SHP77 treated with DMSO at 0.1 percent for 48 hours (cell line): Measurements from ENCODE around the gene CRIM1.
"Not testable (repeated sequence)": the region's sequence is repeated elsewhere in the genome, so short reads cannot be mapped to it uniquely, and the experiment has no call there.

Source experiments
- DNase-seq: peaks from one replicate; lab custom pipeline; 2025; lab: John Stamatoyannopoulos, UW

CRIM1 gene

DNA sequence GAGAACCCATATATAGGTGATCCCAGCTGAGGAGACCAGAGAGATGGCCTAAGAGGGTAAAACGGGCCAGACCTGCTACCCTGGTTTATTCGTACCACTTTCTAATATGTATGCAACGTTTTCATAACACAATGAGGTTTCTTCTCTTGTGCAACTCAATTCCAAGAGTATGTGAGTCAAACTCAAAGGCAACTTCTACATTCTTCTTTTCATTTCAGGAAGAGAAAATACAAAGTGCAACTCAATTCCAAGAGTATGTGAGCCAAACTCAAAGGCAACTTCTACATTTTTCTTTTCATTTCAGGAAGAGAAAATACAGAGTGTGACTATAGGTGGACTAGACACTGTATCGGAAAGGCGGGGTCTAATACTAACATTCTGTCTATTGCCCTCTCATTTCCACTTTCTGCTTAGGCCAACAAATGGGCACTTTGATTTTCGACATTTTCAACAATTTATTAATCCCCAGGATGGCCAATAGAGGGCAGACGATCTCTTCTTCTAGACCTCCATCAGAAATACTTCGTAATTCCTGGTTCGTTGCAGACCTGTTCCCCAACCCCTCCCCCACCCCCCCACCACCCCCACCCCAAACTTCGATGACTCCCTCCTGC lies 3.7 kb upstream of the CRIM1 start:
- no peak for DNase-seq

DNA sequence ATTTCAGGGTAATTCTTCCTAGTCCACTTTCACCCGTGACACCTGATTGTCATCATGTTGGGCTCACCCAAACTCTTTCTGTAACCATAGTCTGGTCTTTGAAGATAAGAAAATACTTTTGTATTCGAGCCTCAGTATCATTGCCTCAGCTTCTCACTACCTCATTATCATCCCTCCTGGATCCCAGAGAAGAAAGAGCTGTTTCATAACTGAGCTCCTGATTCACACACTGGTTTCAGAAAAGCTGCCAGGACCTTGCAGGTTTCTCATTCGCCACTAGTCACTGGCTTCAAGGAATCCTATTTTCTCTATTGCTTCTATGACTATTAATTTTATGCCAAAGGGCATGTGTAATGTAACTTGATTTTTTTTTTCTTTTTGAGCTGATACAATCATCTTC lies 2.9 kb upstream of the CRIM1 start:
- DNase-seq: no peak

DNA sequence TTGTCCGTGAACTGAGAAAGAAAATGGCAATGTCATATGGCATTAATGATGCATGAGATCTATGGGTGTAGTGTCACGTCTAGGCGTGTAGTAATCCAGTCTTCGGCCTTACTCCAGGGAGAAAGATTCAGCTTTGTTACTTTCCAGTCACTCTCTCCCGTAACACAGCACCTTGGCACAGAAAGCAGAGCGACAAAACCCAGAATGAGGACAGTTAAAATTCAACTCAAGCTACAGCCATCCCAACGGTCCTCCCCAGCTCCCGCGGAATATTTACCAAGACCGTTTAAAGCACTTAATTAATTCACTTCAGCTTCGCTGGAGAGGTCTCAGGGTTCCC lies 797 bp upstream of the CRIM1 start:
- DNase-seq: no peak

DNA sequence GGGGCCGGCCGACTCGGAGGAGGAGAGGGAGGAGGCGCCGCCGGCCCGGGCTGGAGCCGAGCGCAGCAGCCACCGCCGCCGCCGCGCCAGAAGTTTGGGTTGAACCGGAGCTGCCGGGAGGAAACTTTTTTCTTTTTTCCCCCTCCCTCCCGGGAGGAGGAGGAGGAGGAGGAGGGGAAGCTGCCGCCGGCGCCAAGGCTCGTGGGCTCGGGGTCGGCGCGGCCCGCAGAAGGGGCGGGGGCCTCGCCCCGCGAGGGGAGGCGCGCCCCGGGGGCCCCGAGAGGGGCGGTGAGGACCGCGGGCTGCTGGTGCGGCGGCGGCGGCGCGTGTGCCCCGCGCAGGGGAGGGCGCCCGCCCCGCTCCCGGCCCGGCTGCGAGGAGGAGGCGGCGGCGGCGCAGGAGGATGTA lies 316 bp downstream of the CRIM1 start:
- no peak for DNase-seq

DNA sequence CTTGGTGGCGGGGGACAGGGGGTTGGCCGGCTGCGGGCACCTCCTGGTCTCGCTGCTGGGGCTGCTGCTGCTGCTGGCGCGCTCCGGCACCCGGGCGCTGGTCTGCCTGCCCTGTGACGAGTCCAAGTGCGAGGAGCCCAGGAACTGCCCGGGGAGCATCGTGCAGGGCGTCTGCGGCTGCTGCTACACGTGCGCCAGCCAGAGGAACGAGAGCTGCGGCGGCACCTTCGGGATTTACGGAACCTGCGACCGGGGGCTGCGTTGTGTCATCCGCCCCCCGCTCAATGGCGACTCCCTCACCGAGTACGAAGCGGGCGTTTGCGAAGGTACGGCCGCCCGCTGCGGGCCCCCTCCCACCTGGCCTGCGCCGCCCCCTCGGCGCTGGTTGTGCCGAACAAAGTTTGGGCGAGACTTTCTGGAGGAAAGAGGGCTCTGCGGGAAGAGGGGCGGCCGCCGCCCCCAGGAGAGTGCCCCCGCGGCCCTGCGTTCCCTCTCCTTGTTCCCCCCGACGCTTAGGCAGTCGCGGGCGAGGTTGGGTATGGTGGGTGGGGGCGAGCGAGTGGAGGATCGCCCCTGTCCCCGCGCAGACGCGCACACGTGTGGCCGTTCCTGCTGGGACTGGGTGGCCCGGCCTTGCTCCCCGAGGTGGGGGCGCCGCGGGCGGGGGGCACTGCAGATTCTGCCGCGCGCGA lies 866 bp downstream of the CRIM1 start:
- no peak for DNase-seq

DNA sequence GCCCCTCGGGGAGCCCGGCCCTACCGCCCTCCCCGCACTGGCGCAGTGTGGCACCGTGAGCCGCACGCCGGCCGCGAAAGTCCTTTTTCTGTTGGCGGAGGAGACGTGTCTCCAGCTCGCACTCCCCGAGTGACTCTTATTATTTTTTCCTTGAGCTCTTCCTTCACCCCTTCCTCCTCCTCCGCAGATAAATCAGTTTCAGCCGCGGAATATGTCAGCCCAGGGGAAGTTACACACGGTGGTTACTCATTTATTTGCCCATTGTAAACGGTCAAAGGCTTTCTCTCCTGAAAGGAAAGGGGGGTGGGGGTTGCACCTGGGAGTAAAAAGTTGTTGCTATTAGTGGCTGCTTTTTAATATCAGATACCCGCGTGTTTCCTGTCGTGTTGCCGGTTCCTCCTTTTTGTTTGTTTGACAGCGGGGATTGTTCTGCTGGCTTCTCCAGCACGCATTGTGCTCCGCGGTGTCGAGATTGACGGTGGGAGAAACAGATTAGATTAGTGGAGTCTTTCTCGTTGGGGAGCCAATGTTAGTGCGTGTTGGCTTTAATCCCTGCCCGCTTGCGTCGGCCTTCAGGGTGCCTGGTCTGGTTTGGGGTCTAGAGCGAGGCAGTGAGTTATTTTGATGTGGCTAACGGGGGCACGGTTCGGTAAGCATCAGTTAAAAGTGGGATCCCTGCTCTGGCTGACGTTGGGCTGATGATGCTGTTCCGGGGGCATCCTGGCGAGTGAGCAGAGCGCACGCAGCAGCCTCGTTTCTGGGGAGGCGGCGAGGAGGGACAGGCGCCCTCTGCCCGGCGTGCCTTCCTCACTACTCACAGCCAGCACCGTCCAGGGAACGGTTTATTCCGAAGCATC lies 1.6 kb downstream of the CRIM1 start:
- no peak for DNase-seq

DNA sequence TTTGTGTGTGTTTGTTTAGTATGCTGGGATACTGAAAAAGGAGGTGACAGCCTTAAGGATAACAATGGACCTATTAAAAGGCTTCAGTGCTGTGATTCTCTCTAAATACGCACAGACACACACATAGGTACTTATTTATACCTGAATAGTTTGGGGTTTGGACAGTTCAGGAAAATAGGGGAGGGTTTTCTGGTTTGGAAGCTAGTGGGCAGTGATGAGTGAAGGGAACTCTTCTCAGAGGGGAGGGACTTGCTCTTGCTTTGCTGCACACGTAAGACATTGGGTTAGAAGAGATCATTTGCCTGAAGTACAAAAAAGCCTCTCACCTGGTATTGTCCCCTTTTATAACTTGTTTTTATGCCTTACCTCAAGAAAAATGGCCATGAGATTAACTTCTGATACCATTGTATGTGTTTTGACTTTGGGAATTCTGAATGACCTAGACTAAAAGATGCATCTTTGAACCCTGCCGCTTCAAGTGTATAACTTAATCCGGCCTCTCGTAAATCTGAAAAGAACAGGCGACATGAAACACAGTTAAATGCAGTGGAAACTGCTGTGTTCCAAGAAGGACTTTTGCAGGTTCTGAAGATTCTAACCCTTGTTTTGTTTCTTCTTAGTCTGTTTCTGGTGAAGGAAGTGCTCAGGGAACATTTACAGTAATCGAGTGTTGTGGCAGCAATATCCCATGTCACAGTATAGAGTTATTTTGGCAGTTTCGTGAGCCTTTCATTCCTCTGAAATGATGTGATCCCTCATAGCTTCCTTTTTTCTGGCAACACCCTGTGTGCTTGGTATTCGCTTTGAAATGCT lies 2.5 kb downstream of the CRIM1 start:
- DNase-seq: no peak

DNA sequence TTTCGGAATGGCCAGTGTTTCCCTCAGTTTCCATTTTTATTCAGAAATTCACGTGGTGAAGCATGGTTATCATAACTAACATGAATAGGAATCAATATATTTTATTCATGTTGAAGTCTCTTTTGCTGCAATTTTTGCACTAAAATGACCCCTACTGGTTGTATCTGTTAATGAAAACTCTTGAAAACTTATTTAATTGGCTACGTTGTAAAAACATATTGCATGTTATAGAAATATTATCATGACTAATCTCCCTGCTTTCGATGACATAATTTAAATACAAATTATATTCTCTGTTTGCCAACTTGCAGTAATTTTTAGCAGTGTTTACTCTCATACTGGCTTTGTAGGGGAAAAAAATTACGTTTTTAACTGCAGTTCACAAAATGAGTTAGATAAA lies 3.5 kb downstream of the CRIM1 start:
- DNase-seq: no peak

DNA sequence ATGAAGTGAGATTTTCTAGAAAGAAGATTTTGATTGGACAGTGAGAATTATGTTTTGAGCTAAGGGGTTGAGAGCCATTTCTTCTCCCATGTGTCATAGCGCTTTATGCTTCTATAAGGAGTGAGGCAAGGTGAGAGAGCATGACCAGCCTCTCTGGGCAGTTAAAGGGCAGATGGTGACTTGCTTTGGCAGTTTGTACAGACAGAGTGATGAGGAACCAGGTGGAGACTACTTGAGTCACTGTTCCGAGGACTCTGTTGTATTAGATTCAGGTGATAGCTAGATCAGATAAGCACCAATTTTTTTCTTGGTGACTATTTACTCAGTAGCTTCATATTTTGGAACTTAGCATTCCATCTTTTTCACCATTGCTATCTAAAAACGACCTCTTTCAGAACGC lies 4.5 kb downstream of the CRIM1 start:
- DNase-seq: no peak

DNA sequence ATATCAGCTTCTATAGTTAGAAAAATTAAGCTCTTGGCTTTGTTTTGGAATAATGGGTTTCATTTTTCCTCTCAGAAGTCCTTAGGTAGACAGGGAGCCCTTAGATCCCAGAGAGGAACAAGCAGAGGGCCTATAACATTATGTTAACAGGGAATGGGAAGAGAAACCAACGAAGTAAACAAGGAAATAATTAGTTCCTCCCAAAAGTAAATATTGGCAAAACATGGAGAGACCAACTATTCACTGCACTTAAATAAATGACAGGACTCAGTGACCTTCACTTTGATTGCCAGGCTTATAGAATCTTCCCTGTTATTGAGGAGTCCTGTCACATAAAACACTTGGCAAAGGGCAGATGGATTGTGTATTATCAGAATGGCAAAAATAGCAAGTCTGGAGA lies 5.3 kb downstream of the CRIM1 start:
- DNase-seq: no peak

DNA sequence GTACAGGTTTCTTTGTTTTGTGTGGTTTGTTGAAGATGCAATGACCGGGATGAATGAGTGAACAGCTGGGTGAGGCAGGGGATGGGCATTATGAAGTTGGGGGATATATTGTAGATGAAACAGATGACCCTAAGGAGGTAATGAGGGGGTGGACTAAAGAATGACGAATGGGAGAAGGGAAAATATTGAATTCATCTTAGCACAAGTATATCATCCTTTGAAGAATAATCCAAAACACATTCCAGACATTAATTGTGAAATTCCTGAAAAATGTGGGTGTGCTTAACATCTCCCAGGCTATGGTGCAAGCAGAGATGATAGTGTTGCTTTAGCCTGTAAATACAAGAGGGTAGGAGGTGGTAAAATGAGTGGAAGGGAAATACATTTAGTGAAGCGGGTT lies 5.8 kb downstream of the CRIM1 start:
- no peak for DNase-seq

DNA sequence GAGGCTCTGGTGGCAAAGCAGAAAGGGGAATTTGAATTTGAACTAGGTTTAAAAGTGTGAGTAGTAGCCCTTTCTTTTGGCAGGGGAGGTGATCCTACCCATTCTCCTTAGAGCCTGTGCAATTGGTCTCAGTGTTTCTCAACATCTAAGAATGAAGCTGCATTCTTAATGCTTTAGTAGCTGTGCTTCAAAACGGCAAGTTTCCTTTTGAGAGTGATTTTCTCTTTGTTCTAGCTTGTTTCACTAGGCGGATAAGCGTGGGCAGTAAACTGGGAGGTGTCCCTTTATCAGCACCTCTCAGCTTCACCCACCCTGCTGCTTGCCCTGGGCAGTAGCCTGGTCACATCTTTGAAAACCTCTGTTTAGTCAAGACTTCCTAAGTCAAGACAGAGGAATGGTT lies 6.7 kb downstream of the CRIM1 start:
- DNase-seq: no peak

DNA sequence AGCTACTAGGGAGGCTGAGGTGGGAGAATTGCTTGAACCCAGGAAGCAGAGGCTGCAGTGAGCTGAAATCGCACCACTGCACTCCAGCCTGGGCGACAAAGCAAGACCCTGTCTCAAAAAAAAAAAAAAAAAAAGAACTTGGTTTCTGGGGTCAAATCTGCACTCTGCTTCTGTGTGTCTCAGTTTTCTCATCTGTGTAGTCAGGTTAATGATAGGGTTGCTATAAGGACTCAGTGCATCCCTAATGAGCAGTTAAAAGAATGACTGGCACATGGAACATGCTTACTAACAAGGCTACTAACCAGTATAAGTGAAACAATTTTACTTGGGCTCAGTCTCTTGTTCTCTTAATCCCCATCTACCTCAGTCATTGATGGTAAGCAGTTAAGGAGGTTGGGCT lies 7.5 kb downstream of the CRIM1 start:
- DNase-seq: not testable (repeated sequence)

DNA sequence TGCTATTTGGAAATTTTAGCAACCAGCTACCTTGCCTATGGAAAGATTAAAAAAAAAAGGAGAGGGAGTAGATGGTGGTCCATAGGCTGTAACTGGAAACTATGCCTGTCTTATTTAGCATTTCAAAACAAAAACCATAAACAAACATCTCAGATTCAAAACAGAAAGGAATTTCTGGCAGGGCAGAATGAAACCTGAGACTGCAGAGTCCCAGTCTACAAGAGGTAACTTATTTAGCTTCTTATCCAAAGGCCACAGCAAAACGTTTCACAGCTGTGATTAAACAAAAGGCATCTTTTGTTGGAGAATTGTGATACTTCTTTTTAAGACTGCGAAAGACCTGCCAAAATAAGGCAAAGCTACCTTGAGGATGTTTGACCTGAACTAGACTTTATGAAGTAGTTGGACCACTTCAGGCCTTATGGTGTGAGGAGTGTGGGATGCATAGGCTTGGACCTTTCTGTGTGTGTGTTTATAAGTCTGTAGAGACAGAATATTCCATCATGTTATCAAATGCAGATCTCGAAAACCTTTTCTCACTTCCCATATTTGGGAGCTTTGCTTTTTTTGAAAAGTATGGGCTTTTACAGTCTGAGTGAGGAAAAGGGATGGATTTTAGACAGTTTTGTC lies 11.0 kb downstream of the CRIM1 start:
- no peak for DNase-seq

DNA sequence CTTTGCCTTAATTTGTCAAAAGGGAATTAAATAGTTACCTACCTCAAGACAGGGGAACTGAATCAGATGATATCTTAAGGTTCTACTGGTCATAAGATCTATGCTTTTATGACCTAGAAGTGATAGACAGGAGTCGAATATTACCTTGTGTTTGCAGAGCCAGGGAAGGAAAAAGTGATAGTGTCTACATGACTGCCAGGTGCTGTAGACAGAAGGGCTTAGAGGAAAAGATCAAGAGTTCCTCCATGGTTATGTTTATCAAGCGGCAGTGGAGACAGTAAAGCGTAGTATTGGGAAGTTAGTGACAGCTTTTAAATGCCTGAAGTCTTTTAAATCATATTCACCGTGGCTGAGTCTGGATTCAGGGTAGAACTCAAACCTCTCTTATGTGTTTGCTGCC lies 11.9 kb downstream of the CRIM1 start:
- DNase-seq: no peak

DNA sequence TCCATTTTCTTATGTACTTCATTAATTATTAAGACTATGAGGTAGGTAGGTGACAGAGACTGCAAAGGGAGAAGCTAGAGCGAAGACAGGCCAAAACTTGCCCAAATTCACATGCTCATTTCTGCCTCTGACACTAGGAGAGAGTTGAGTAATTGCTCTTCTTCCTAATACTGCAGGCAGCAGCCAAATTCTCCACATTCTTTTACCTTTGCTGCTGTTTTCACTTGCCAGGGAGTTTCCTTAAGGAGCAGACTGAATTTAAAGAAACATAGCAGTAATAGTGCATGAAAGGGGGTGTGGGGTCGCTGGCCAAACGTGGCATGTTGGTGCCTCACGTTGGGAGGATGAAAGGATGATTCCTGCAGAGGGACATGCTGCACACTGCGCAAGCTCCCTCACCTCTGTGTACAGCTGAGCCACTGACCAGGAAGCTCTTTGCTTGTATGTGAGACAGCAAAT lies 12.3 kb downstream of the CRIM1 start:
- no peak for DNase-seq

DNA sequence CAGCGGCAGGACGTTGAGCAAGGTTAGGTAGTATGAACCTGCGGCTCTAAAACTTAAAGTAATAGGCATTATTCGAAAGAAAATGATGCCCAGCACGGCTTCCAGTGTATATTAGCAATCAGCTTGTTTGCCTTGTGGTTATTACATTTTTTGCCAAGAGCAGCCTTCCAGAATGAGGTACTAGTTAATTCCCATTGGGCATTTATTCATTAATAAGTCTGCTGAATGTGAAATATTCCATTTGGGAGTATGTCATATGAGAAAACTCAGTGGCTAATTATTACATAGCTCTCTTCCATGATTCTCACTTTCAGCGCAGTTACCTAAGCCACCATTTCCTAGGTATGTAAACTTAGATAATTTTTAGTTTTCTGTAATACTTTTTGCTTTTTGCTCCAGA lies 12.9 kb downstream of the CRIM1 start:
- DNase-seq: no peak

DNA sequence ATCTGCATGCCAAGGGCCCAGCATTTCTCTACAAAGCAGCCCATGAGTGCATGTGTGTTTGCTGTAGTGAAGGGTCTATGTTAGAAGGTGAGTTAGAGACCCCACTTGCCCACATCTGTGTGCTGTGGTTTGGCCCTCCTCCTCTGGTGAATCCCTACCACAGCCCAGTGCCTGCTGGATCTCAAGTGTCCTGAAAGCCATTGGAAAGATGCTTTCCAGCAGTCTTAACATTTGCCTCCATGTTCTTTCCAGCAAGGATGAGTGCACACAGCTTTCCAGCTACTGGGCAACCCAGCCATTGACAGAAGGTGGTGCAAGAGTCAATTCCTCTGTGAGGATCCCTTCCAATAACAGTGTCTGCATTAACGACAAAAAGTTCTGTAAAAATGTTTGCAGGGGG lies 13.6 kb downstream of the CRIM1 start:
- no peak for DNase-seq

DNA sequence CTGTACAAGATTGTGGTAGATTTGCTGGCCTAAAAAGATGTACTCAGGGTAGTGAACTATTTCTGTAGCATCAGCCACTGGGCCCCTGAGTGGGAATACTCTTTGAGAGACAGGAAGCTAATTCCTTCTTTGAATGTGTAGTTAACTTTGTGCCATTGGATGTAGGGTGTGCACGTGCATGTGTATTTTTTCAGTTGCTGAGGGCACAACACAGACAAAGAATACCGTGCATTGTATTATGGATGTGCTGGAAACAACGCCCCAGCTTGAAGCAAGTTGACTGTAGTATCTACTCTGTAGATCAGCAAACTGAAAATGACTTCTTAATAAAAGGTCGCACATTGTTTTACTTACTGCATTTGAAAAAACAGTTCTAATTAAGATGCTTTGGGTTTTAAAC lies 14.1 kb downstream of the CRIM1 start:
- no peak for DNase-seq

DNA sequence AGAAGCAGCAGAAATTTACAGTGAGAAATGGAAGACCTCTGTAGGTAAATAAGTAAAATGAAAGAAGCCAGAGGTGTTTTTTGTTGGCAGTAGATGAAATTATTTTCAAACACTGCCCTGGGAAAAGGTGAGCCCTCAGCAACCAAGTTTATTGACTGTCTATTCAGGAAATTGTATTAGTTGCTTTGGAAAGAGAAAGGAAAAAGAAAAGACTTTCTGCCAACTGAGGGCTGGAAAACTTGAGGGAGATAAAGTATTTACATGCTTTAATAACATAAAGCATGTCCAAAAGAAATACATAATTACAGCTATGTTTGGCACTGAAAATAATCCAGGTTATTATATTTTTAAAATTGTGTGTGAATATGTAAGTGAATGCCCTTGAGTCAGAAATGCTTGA lies 14.7 kb downstream of the CRIM1 start:
- no peak for DNase-seq

DNA sequence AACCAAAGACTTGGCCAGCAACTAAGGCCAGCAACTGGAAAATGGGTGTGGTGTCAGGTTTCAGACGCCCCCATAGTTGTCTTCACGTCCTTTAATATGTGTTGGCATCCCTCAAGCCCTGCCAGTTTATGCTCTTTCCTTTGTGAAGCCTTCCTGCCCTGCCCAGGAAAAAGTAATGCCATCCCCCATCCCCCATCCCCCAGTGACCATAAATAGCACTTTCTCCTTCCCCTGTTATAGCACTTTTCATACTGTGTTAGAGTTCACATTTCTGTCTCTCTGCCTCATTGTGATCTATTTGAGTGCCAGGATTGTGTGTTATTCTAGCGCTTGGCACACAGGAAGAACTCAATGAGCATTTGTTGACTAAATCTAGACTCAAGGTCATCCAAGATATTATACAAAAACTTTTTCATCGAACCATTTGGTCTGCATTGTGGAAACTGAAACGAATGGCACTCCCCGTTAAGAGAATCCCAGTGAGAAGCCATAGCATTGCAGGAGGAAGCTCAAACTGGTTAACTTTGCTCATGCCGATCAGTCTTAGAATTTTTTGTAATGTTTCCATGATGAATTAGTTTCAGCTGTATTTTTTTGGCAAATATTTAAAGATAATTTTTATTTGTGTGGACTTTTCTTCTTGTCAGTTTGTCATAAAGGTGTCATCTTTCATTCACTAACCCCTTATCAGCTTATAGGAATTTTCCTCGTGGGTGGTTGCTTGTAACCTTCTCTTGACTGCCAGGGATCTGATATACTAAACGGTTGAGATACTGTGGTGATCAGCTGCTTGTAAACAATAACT lies 15.7 kb downstream of the CRIM1 start:
- DNase-seq: no peak
